ENCODE data around the gene ZC3H18. TPM values are rescaled to one million over a fixed set of nuclear protein-coding genes. Genes with fewer than 3 reads are reported as not detected.

The ZC3H18 gene
- total and polyA plus RNA-seq, 2 experiments from 2014 or later: 26.8 to 26.9 TPM

DNA sequence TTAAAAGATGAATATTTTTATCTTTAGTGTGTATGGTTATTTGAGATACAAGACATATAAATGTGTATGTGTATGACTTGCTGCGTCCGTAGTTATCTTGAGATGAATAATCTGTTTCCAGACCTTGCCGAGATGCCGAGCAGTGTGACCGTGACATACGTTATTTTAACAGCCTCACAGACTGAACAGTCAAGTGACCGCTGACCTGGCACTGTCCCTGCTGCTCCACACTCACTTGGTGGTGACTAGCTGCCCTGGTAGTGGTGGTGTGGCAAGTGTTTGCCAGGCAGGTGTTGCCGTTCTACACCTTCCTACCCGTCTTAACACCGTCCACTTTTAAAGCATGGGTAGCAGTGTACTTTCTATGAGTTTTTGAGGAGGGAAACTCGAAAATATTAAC lies 5.0 kb downstream of the ZC3H18 start:
- TF ChIP-seq, protein P1, sequence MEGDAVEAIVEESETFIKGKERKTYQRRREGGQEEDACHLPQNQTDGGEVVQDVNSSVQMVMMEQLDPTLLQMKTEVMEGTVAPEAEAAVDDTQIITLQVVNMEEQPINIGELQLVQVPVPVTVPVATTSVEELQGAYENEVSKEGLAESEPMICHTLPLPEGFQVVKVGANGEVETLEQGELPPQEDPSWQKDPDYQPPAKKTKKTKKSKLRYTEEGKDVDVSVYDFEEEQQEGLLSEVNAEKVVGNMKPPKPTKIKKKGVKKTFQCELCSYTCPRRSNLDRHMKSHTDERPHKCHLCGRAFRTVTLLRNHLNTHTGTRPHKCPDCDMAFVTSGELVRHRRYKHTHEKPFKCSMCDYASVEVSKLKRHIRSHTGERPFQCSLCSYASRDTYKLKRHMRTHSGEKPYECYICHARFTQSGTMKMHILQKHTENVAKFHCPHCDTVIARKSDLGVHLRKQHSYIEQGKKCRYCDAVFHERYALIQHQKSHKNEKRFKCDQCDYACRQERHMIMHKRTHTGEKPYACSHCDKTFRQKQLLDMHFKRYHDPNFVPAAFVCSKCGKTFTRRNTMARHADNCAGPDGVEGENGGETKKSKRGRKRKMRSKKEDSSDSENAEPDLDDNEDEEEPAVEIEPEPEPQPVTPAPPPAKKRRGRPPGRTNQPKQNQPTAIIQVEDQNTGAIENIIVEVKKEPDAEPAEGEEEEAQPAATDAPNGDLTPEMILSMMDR (IDR thresholded peaks at IDR 0.05; ENCODE audit: low read depth, low read length): no peak
- Histone ChIP-seq H3K9me3 (ENCODE audit: low read depth) (no peaks in the 10 kb centered on the region), H3K27me3 (no peaks in the 10 kb centered on the region), H3K27ac (no peak overlapping the region), H3K4me3 (no peak overlapping the region), H3K4me1 (ENCODE audit: low read depth) (peaks cover 8% of the 10 kb centered on the region), H3K36me3 (peaks cover 2% of the 10 kb centered on the region)
- DNase-seq (ENCODE audit: low read depth in 1 of 2, low spot score in 1 of 2): no peak

DNA sequence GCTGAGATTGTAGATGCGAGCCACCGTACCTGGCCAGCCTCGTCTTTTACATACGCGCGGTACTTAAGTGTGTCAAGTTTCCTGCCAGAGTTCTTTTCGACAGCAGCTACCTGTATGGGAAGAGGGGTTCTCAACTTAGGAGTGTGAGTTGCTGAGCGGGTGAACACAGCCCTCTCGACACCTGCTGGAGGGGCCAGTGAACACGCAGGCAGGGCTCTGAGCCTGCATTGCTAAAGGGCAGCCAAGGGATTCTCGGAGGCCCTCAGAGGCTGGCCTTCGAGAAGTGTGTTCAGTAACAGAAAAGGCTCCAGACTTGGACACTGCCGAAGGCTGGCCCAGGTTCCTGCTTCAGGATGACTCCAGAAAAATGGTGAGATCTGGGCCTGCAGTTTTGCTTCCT lies 6.1 kb downstream of the ZC3H18 start:
- Histone ChIP-seq H3K4me1 (ENCODE audit: low read depth) (peaks cover 4% of the 10 kb centered on the region), H3K4me3 (no peak overlapping the region), H3K27ac (no peak overlapping the region), H3K36me3 (peaks cover 2% of the 10 kb centered on the region), H3K9me3 (ENCODE audit: low read depth) (no peaks in the 10 kb centered on the region), H3K27me3 (no peaks in the 10 kb centered on the region)
- TF ChIP-seq, protein P1 (IDR thresholded peaks at IDR 0.05; ENCODE audit: low read depth, low read length): no peak
- no peak for DNase-seq (ENCODE audit: low read depth in 1 of 2, low spot score in 1 of 2)

DNA sequence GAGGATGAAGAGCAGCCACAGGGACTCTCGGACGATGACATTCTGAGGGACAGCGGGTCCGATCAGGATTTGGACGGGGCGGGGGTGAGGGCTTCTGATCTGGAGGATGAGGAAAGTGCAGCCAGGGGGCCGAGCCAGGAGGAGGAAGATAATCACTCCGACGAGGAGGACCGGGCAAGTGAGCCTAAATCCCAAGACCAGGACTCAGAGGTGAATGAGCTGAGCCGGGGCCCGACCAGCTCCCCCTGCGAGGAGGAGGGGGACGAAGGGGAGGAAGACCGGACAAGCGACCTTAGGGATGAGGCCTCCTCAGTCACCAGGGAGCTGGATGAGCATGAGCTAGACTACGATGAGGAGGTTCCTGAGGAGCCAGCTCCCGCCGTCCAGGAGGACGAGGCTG lies 7.0 kb downstream of the ZC3H18 start:
- Histone ChIP-seq H3K36me3 (peaks cover 2% of the 10 kb centered on the region), H3K9me3 (ENCODE audit: low read depth) (no peaks in the 10 kb centered on the region)
- TF ChIP-seq, protein P1 (IDR thresholded peaks at IDR 0.05; ENCODE audit: low read depth, low read length): no peak

DNA sequence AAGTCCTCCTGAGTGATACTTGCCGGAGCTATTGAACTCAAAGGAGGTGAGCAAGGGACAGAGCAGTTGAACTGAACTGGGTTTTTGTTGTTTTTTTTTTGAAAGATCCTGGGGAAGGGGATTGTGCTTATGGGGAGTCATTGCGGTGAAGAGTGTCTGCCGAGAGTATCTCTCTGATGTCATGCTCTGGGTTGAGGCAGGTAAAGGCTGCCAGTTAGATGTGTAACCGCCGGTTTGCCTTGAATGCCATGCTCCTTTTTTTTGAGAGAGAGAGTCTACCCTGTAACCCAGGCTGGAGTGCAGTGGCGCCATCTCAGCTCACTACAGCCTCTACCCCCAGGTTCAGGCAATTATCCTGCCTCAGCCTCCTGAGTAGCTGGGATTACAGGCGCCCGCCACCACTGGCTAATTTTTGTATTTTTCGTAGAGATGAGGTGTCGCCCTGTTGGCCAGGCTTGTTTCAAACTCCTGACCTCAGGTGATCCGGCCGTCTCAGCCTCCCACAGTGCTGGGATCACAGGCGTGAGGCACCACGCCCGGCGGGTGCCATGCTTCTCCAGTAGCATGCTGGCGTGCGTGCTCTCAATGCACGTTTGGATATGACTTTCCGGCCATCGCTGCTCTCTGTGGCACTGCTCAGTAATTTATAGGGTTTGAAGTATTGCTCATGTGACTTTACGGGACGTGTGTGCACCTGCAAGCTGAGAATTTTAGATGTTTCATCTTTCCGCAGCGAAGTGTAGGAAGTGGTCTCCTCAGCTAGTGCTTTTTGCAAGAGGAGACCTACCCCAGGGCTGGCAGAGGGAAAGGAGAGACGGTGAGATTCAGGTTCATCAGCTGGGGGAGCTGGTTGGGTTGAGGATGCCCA lies 8.5 kb downstream of the ZC3H18 start:
- no peaks in the 10 kb centered on the region for H3K4me1 ChIP-seq (ENCODE audit: low read depth)
- no peak overlapping the region for H3K4me3 ChIP-seq
- no peak for DNase-seq (ENCODE audit: low read depth in 1 of 2, low spot score in 1 of 2)
- TF ChIP-seq, protein P1 (IDR thresholded peaks at IDR 0.05; ENCODE audit: low read depth, low read length): no peak
- no peak overlapping the region for H3K27ac ChIP-seq
- no peaks in the 10 kb centered on the region for H3K27me3 ChIP-seq
- no peaks in the 10 kb centered on the region for H3K9me3 ChIP-seq (ENCODE audit: low read depth)
- peaks cover 2% of the 10 kb centered on the region for H3K36me3 ChIP-seq

More for the DNA sequence above, 7.0 kb downstream of the ZC3H18 start:
- no peaks in the 10 kb centered on the region for H3K27me3 ChIP-seq
- no peak overlapping the region for H3K4me3 ChIP-seq
- DNase-seq (ENCODE audit: low read depth in 1 of 2, low spot score in 1 of 2): no peak
- H3K27ac ChIP-seq: no peak overlapping the region
- no peaks in the 10 kb centered on the region for H3K4me1 ChIP-seq (ENCODE audit: low read depth)

DNA sequence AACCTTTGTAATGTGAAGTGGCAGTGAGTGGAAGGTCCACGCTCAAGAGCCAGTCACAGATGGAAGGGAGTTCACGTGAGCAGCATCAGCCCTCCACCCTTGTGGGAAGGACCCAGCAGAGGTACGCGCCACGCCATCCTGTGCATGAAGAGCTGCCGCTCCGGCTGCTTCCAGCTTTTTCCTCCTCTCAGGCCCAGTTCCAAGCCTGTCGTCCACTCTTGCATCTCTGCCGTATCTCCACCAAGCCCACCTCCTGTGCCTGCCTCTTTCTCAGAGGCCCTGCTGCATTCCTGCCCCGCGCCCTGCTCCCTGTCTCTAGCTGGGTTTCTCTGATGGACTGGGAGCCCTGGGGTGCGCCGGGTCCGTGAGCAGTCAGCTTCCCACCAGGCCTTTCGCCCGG lies 10.2 kb downstream of the ZC3H18 start:
- no peak for DNase-seq (ENCODE audit: low read depth in 1 of 2, low spot score in 1 of 2)
- TF ChIP-seq, protein P1 (IDR thresholded peaks at IDR 0.05; ENCODE audit: low read depth, low read length): no peak
- Histone ChIP-seq H3K9me3 (ENCODE audit: low read depth) (no peaks in the 10 kb centered on the region), H3K27ac (no peak overlapping the region), H3K27me3 (no peaks in the 10 kb centered on the region), H3K4me1 (ENCODE audit: low read depth) (no peaks in the 10 kb centered on the region), H3K4me3 (no peak overlapping the region), H3K36me3 (peaks cover 2% of the 10 kb centered on the region)

Measured in cardiac muscle cell (in vitro differentiated cells and primary cell).